Testis (tissue), 2 donors: ENCODE results near the gene CAPN5.

ENCODE experiments used
- POLR2A ChIP-seq: fragments of 450-650 bp; IDR thresholded peaks from one replicate; pipeline ENCODE4 v1.6.1; 2017; ENCODE audit warnings: antibody characterized with exemption, mild to moderate bottlenecking, moderate library complexity
- TF ChIP-seq, protein P1 (sequence below), 3 experiments: fragments of 450-650 bp in 2 of 3; fragments of 200-600 bp in 1 of 3; sonication (generic) in 1 of 3; IDR thresholded peaks; one replicate each; pipeline ENCODE4 v1.5.1; 2016 to 2019; ENCODE audit warnings: antibody characterized with exemption in 3 of 3, mild to moderate bottlenecking in 2 of 3, moderate library complexity in 1 of 3

DNA sequence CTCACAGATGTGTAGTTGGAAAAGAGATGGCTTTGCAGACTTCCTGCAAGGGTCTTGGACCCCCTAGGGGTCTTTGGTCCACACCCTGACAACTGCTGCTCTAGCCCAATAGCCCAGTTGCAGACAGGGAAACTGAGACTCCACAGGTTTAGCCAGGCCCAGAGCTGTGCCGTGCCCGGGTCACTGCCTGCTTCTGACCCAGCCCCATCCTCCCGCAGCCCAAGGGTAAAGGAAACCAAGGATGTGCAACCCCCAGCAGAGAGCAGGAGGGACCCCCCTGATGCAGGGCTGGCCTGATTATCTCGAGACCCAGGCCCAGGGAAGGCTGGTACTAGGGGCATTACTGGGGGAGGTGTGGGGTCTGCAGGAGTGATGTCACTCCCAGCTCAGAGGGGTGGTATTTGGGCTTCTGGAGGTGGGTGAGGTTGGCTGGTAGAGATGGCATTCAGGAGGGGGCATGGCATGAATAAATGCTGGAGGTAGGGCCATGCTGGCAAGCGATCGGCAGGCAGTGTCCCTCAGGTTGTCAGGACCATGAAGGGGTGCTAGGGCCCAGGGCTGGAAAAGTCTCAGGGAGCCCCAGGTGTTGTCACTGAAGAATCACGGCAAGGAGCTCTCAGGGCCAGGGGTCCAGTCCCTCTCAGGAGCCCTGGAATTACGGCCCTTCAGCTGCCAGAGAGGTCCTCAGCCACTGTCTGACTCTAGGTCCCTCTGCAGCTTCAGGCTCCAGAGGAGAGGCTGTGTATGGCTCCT is 82.4 kb downstream of the CAPN5 start:
- TF ChIP-seq, protein P1, sequence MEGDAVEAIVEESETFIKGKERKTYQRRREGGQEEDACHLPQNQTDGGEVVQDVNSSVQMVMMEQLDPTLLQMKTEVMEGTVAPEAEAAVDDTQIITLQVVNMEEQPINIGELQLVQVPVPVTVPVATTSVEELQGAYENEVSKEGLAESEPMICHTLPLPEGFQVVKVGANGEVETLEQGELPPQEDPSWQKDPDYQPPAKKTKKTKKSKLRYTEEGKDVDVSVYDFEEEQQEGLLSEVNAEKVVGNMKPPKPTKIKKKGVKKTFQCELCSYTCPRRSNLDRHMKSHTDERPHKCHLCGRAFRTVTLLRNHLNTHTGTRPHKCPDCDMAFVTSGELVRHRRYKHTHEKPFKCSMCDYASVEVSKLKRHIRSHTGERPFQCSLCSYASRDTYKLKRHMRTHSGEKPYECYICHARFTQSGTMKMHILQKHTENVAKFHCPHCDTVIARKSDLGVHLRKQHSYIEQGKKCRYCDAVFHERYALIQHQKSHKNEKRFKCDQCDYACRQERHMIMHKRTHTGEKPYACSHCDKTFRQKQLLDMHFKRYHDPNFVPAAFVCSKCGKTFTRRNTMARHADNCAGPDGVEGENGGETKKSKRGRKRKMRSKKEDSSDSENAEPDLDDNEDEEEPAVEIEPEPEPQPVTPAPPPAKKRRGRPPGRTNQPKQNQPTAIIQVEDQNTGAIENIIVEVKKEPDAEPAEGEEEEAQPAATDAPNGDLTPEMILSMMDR (IDR thresholded peaks at IDR 0.05) = no peak
- TF ChIP-seq POLR2A = no peak
